SK-N-SH (cell line): ENCODE results near the gene TTC28.

ENCODE experiments used
- CTCF ChIP-seq: fragments of 200-600 bp; sonication (generic); IDR thresholded peaks from 2 replicates; pipeline ENCODE4 v1.6.1; 2017; ENCODE audit warnings: antibody characterized with exemption, mild to moderate bottlenecking, moderate library complexity
- FOXM1 ChIP-seq: IDR thresholded peaks from 2 replicates; pipeline ENCODE4 v1.4.0; 2012; ENCODE audit warnings: low read depth, mild to moderate bottlenecking

- TF ChIP-seq CTCF, result no peak
- TF ChIP-seq FOXM1, result no peak
Measured at GRCh38 chr22:28279888-28280287, 399.8 kb downstream of the TTC28 start.
